22Rv1 (cell line): Measurements from ENCODE around the gene CST6.

Experiments
- ZFX ChIP-seq: fragments of 450-650 bp; IDR thresholded peaks from 2 replicates; pipeline ENCODE4 v1.6.1; 2017; ENCODE audit warnings: antibody characterized with exemption, borderline replicate concordance
- TF ChIP-seq, protein P1 (sequence below): fragments of 450-650 bp; IDR thresholded peaks from 2 replicates; pipeline ENCODE4 v1.5.1; 2017; ENCODE audit warnings: mild to moderate bottlenecking

GRCh38 chr11:66016793-66017177 is 5.0 kb downstream of the CST6 start:
- TF ChIP-seq, protein P1, sequence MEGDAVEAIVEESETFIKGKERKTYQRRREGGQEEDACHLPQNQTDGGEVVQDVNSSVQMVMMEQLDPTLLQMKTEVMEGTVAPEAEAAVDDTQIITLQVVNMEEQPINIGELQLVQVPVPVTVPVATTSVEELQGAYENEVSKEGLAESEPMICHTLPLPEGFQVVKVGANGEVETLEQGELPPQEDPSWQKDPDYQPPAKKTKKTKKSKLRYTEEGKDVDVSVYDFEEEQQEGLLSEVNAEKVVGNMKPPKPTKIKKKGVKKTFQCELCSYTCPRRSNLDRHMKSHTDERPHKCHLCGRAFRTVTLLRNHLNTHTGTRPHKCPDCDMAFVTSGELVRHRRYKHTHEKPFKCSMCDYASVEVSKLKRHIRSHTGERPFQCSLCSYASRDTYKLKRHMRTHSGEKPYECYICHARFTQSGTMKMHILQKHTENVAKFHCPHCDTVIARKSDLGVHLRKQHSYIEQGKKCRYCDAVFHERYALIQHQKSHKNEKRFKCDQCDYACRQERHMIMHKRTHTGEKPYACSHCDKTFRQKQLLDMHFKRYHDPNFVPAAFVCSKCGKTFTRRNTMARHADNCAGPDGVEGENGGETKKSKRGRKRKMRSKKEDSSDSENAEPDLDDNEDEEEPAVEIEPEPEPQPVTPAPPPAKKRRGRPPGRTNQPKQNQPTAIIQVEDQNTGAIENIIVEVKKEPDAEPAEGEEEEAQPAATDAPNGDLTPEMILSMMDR = no peak
- no peak for TF ChIP-seq ZFX
